Measurements from ENCODE around the gene CASZ1. TPM values are rescaled to one million over a fixed set of nuclear protein-coding genes. Genes with fewer than 3 reads are reported as not detected.

The CASZ1 gene
- total and polyA plus RNA-seq, 10 of the 15 experiments (the other 5 are each of a cell fraction or from before 2014, with no cell fraction given), result 0.52 to 9.8 (median 3.7) TPM

DNA sequence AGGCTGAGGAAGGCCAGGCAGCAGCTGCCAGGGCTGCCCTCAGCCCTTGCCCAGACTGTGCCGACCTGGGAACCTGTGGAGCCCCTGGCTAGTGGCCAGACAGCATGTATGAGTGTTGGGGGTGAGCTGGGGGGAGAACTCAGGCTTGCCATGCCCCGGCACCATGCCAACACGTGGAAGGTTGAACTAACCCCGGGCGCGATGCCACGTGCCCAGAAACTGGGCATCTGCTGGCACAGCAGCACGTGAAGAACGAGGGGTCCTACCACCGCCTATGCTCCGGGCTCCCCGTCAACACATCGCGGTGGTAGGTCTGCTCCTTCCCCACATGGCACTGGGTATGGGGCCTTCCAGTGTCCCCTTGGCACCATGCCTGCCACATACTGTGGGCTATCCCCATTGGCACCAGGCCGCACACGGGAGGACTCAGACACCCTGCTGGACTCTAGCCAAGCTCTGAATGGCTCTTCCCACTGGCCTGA lies 68.7 kb downstream of the CASZ1 start:
- intact Hi-C loops (cut with micrococcal nuclease; ENCODE audit: unreplicated experiment) (no loop called here), in situ Hi-C loops (cut with MboI) (no loop called here)
- Histone ChIP-seq H3K27me3 (replicated peaks in 1 of 2; ENCODE audit: control insufficient read depth in 2 of 2, insufficient read depth in 2 of 2, low read length in 1 of 2) (peaks cover 0 to 1% of the 10 kb centered on the region in 2 experiments; a peak in 1 of 4 replicates), H4K20me1 (ENCODE audit: control insufficient read depth, insufficient read depth) (no peaks in the 10 kb centered on the region), H3K9me3 (replicated peaks; ENCODE audit: control insufficient read depth, insufficient read depth, low read length) (no peaks in the 10 kb centered on the region), H3K9ac (ENCODE audit: control insufficient read depth, insufficient read depth, low read length) (no peak overlapping the region), H3K79me2 (ENCODE audit: control insufficient read depth, insufficient read depth, low read length) (no peaks in the 10 kb centered on the region), H3K4me2 (ENCODE audit: control insufficient read depth, insufficient read depth) (no peak overlapping the region), H3K4me1 (ENCODE audit: control insufficient read depth, insufficient read depth, low read length) (no peaks in the 10 kb centered on the region), H2AFZ (ENCODE audit: control insufficient read depth, low read depth, low read length) (no peak overlapping the region), H3K4me3 (no peak overlapping the region), H3K27ac (ENCODE audit: control insufficient read depth, insufficient read depth) (no peak overlapping the region), H3K36me3 (ENCODE audit: control insufficient read depth in 2 of 2, insufficient read depth in 2 of 2, low read length in 1 of 2) (no peaks in the 10 kb centered on the region)
- ChIA-PET SMC1A (ENCODE audit: uncharacterized antibody, unreplicated experiment) (no interaction called here), POLR2A (no interaction called here), CTCF (no interaction called here), RAD21 (ENCODE audit: unreplicated experiment) (no interaction called here)
- FAIRE-seq (no peak), ATAC-seq (no peak), DNase-seq (ENCODE audit: low read depth, low spot score) (no peak)
- WGBS (ENCODE audit: insufficient coverage, insufficient replicate concordance, low lambda C conversion rate, missing lambda C conversion rate), result 65% methylated on average over 16 of the region's 16 CpGs
- BruUV-seq (replicated peaks), result no TSS peak
- TF ChIP-seq NFYA (IDR thresholded peaks at IDR 0.05; ENCODE audit: borderline replicate concordance, low read depth, low read length) (no peak), TARDBP (IDR thresholded peaks at IDR 0.05; ENCODE audit: borderline replicate concordance) (no peak), CBX5 (IDR thresholded peaks at IDR 0.05; ENCODE audit: low read depth) (no peak), NFYB (IDR thresholded peaks at IDR 0.05; ENCODE audit: insufficient read depth, low read depth, low read length) (no peak), RFX5 (IDR thresholded peaks at IDR 0.05; ENCODE audit: low read depth, low read length) (no peak), RBBP5 (conservative IDR thresholded peaks at IDR 0.05) (no peak), ESRRA (IDR thresholded peaks at IDR 0.05; ENCODE audit: low read length) (no peak), NR2C1 (IDR thresholded peaks at IDR 0.05) (no peak), BMI1 (IDR thresholded peaks at IDR 0.05; ENCODE audit: borderline replicate concordance) (no peak), ZBED1 (IDR thresholded peaks at IDR 0.05; ENCODE audit: borderline replicate concordance) (no peak), TCF12 (IDR thresholded peaks at IDR 0.05; ENCODE audit: low read depth, low read length) (no peak), ZNF207 (IDR thresholded peaks at IDR 0.05; ENCODE audit: borderline replicate concordance) (no peak), BACH1 (IDR thresholded peaks at IDR 0.05; ENCODE audit: borderline replicate concordance) (no peak)
- TF ChIP-seq, protein P1, sequence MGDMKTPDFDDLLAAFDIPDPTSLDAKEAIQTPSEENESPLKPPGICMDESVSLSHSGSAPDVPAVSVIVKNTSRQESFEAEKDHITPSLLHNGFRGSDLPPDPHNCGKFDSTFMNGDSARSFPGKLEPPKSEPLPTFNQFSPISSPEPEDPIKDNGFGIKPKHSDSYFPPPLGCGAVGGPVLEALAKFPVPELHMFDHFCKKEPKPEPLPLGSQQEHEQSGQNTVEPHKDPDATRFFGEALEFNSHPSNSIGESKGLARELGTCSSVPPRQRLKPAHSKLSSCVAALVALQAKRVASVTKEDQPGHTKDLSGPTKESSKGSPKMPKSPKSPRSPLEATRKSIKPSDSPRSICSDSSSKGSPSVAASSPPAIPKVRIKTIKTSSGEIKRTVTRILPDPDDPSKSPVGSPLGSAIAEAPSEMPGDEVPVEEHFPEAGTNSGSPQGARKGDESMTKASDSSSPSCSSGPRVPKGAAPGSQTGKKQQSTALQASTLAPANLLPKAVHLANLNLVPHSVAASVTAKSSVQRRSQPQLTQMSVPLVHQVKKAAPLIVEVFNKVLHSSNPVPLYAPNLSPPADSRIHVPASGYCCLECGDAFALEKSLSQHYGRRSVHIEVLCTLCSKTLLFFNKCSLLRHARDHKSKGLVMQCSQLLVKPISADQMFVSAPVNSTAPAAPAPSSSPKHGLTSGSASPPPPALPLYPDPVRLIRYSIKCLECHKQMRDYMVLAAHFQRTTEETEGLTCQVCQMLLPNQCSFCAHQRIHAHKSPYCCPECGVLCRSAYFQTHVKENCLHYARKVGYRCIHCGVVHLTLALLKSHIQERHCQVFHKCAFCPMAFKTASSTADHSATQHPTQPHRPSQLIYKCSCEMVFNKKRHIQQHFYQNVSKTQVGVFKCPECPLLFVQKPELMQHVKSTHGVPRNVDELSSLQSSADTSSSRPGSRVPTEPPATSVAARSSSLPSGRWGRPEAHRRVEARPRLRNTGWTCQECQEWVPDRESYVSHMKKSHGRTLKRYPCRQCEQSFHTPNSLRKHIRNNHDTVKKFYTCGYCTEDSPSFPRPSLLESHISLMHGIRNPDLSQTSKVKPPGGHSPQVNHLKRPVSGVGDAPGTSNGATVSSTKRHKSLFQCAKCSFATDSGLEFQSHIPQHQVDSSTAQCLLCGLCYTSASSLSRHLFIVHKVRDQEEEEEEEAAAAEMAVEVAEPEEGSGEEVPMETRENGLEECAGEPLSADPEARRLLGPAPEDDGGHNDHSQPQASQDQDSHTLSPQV (IDR thresholded peaks at IDR 0.05), result no peak
- TF ChIP-seq, protein P2, sequence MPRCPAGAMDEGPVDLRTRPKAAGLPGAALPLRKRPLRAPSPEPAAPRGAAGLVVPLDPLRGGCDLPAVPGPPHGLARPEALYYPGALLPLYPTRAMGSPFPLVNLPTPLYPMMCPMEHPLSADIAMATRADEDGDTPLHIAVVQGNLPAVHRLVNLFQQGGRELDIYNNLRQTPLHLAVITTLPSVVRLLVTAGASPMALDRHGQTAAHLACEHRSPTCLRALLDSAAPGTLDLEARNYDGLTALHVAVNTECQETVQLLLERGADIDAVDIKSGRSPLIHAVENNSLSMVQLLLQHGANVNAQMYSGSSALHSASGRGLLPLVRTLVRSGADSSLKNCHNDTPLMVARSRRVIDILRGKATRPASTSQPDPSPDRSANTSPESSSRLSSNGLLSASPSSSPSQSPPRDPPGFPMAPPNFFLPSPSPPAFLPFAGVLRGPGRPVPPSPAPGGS (IDR thresholded peaks at IDR 0.05; ENCODE audit: borderline replicate concordance, insufficient read depth, low read depth, low read length, poor library complexity, severe bottlenecking), result no peak
- TF ChIP-seq, protein P3, sequence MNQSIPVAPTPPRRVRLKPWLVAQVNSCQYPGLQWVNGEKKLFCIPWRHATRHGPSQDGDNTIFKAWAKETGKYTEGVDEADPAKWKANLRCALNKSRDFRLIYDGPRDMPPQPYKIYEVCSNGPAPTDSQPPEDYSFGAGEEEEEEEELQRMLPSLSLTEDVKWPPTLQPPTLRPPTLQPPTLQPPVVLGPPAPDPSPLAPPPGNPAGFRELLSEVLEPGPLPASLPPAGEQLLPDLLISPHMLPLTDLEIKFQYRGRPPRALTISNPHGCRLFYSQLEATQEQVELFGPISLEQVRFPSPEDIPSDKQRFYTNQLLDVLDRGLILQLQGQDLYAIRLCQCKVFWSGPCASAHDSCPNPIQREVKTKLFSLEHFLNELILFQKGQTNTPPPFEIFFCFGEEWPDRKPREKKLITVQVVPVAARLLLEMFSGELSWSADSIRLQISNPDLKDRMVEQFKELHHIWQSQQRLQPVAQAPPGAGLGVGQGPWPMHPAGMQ (IDR thresholded peaks at IDR 0.05; ENCODE audit: borderline replicate concordance), result no peak
